Keratinocyte (primary cell): Measurements from ENCODE around the gene CDKAL1. TPM values are rescaled to one million over a fixed set of nuclear protein-coding genes. Genes with fewer than 3 reads are reported as not detected.

Source experiments
- DNase-seq: peaks from one replicate; pipeline ENCODE4 v3.0.0-alpha.2; 2011; ENCODE audit warnings: low read depth, missing footprints, low spot score
- FAIRE-seq: peaks from 2 replicates; lab custom pipeline; 2011; peaks lifted over from hg19 to GRCh38; lab: Jason Lieb, UNC
- H2AFZ ChIP-seq: 2 replicates; pipeline ENCODE4 v1.6.0; 2012; ENCODE audit warnings: low read length, control low read depth, inconsistent platforms; ENCODE audit not compliant: control insufficient read depth
- H3K27ac ChIP-seq: 2 replicates; pipeline ENCODE4 v1.5.1; 2011; ENCODE audit warnings: low read length; ENCODE audit not compliant: control insufficient read depth, insufficient read depth
- H3K27me3 ChIP-seq: 3 replicates; pipeline ENCODE4 v1.6.0; 2011; ENCODE audit warnings: low read length; ENCODE audit not compliant: control insufficient read depth, insufficient read depth; ENCODE audit errors: extremely low read depth
- H3K36me3 ChIP-seq, 2 experiments: 2 replicates in 1 of 2; 3 replicates in 1 of 2; pipeline ENCODE4 v1.5.1; 2011; ENCODE audit warnings: low read length in 2 of 2, mild to moderate bottlenecking in 1 of 2; ENCODE audit not compliant: control insufficient read depth in 2 of 2, insufficient read depth in 2 of 2; ENCODE audit errors: extremely low read depth in 1 of 2
- H3K4me1 ChIP-seq: 3 replicates; pipeline ENCODE4 v1.5.1; 2011; ENCODE audit warnings: low read length; ENCODE audit not compliant: control insufficient read depth, insufficient read depth; ENCODE audit errors: extremely low read depth
- H3K4me2 ChIP-seq: 3 replicates; pipeline ENCODE4 v1.6.0; 2011; ENCODE audit warnings: low read depth, low read length; ENCODE audit not compliant: control insufficient read depth, insufficient read depth; ENCODE audit errors: extremely low read depth
- H3K4me3 ChIP-seq, 3 experiments: fragments of 200-600 bp in 1 of 3; sonication (generic) in 1 of 3; 2 replicates in 2 of 3; 3 replicates in 1 of 3; pipeline ENCODE4 v1.5.1; 2011 to 2016; ENCODE audit warnings: low read length in 3 of 3, mild to moderate bottlenecking in 3 of 3, control low read depth in 2 of 3, inconsistent platforms in 1 of 3, low read depth in 1 of 3, mixed read lengths in 1 of 3, mixed run types in 1 of 3, moderate library complexity in 1 of 3; ENCODE audit not compliant: control insufficient read depth in 2 of 3, insufficient read depth in 2 of 3; ENCODE audit errors: extremely low read depth in 1 of 3
- H3K79me2 ChIP-seq: 2 replicates; pipeline ENCODE4 v1.6.0; 2012; ENCODE audit warnings: low read length; ENCODE audit not compliant: control insufficient read depth, insufficient read depth
- H3K9ac ChIP-seq: 3 replicates; pipeline ENCODE4 v1.6.0; 2011; ENCODE audit warnings: low read length; ENCODE audit not compliant: control insufficient read depth, insufficient read depth; ENCODE audit errors: extremely low read depth
- H3K9me1 ChIP-seq: 3 replicates; pipeline ENCODE4 v1.6.0; 2011; ENCODE audit warnings: low read length; ENCODE audit not compliant: control insufficient read depth, insufficient read depth; ENCODE audit errors: extremely low read depth
- H3K9me3 ChIP-seq: 2 replicates; pipeline ENCODE4 v1.5.1; 2012; ENCODE audit warnings: low read depth, low read length; ENCODE audit not compliant: control insufficient read depth
- H4K20me1 ChIP-seq: 3 replicates; pipeline ENCODE4 v1.6.0; 2011; ENCODE audit warnings: low read length; ENCODE audit not compliant: control insufficient read depth, insufficient read depth; ENCODE audit errors: extremely low read depth
- EZH2 ChIP-seq: IDR thresholded peaks from one replicate; pipeline ENCODE4 v1.6.1; 2012; ENCODE audit warnings: inconsistent platforms, mild to moderate bottlenecking, low read length, moderate library complexity
- dilution Hi-C: fragments of 300-500 bp; cut with MboI; formaldehyde crosslinking; loops from one replicate; pipeline ENCODE4 v1.7.0; 2020; ENCODE audit warnings: low sequenced_read_pairs; ENCODE audit not compliant: extremely low pct_ligation_motif_present
- polyA plus RNA-seq, 5 experiments: library from polyadenylated mRNA; depleted of rRNA in 3 of 5; stranded (reverse) in 3 of 5; stranded (forward) in 1 of 5; unstranded in 1 of 5; fragments of >200 nt; gene quantifications; 1 replicate in 1 of 5; 2 replicates in 3 of 5; 3 replicates in 1 of 5; pipeline versions ENCODE4 v1.2.1 to v1.2.3, GENCODE V29; 2011 to 2012; ENCODE audit warnings: missing spikeins in 2 of 5, low read depth in 1 of 5, low replicate concordance in 1 of 5
- TF ChIP-seq, protein P1 (sequence below), 3 experiments: IDR thresholded peaks in 1 of 3; conservative IDR thresholded peaks in 1 of 3; optimal IDR thresholded peaks in 1 of 3; 2 replicates in 2 of 3; 3 replicates in 1 of 3; pipeline versions ENCODE3 to v1.5.1; 2011; ENCODE audit warnings: low read length in 3 of 3, mild to moderate bottlenecking in 3 of 3, moderate library complexity in 2 of 3, control low read depth in 1 of 3, inconsistent platforms in 1 of 3; ENCODE audit not compliant: insufficient read depth in 2 of 3; ENCODE audit errors: extremely low read depth in 1 of 3

CDKAL1 gene
- polyA plus RNA-seq, 1 donor (not counting 4 experiments of a cell fraction or from before 2014, with no cell fraction given) = 5.6 TPM

DNA sequence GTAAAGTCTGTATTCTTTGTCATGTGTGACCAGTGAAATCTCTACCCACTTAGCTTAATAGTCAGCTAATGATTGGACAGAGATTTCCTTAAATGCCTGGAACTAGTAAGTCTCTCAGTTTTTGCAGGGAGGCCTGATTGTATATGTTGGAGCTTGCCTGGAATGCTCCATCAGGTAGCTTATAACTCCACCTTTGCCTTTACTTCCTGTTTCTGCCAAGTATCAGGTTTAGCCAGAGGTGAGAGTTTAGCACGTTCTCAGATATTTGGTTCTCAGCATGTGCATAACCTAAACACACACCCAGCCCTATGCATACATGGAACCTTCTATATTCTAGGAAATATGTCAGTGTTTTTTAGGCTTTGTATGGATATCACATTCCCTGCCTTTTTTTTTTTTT, 435.3 kb downstream of the CDKAL1 start:
- no peaks in the 10 kb centered on the region for H3K9me1 ChIP-seq
- H3K4me3 ChIP-seq = no peak overlapping the region
- no peaks in the 10 kb centered on the region for H3K27me3 ChIP-seq
- H3K4me2 ChIP-seq = peak overlapping the region; percentile 35
- no peaks in the 10 kb centered on the region for H3K9me3 ChIP-seq
- no peaks in the 10 kb centered on the region for H3K36me3 ChIP-seq
- no peak overlapping the region for H3K9ac ChIP-seq
- no peaks in the 10 kb centered on the region for H4K20me1 ChIP-seq
- FAIRE-seq = peak; percentile 89
- dilution Hi-C loops = no loop called here
- no peak for TF ChIP-seq EZH2
- TF ChIP-seq, protein P1, sequence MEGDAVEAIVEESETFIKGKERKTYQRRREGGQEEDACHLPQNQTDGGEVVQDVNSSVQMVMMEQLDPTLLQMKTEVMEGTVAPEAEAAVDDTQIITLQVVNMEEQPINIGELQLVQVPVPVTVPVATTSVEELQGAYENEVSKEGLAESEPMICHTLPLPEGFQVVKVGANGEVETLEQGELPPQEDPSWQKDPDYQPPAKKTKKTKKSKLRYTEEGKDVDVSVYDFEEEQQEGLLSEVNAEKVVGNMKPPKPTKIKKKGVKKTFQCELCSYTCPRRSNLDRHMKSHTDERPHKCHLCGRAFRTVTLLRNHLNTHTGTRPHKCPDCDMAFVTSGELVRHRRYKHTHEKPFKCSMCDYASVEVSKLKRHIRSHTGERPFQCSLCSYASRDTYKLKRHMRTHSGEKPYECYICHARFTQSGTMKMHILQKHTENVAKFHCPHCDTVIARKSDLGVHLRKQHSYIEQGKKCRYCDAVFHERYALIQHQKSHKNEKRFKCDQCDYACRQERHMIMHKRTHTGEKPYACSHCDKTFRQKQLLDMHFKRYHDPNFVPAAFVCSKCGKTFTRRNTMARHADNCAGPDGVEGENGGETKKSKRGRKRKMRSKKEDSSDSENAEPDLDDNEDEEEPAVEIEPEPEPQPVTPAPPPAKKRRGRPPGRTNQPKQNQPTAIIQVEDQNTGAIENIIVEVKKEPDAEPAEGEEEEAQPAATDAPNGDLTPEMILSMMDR (optimal IDR thresholded peaks at IDR 0.05 in 1 of 3, IDR thresholded peaks at IDR 0.05 in 1 of 3, conservative IDR thresholded peaks at IDR 0.05 in 1 of 3; ENCODE audit: extremely low read depth in 1 of 3, insufficient read depth in 2 of 3, low read length in 3 of 3) = no peak
- DNase-seq = no peak
- H3K79me2 ChIP-seq = no peaks in the 10 kb centered on the region
- H3K4me1 ChIP-seq = peaks cover 10% of the 10 kb centered on the region
- H2AFZ ChIP-seq = peak overlapping the region; percentile 4
- peak overlapping the region; percentile 8 for H3K27ac ChIP-seq

DNA sequence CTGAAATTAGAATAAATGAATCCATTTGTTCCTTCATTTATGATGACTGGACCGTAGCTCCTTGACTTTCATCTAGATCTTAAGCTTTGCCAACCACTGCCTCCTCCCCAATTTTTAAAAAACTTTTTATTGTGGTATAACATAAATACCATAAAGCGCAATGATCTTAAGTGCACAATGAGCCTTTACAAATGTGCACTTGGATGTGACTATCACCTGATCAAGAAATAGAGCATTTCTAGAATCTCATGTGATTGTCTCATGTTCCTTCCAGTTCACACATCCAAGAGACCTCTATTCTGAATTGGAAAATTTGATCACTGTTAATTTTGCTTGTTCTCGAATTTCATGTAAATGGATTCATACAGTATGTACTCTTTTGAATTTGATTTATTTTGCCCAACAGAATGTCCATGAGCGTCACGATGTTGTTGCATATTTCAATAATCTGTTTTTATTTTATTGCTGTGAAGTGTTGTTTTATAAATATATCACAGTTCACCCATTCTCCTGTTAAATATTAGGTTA, 442.2 kb downstream of the CDKAL1 start:
- no peaks in the 10 kb centered on the region for H3K9me3 ChIP-seq
- no peaks in the 10 kb centered on the region for H3K4me1 ChIP-seq
- H3K9me1 ChIP-seq = no peaks in the 10 kb centered on the region
- no peak overlapping the region for H3K9ac ChIP-seq
- no peaks in the 10 kb centered on the region for H4K20me1 ChIP-seq
- H3K27me3 ChIP-seq = no peaks in the 10 kb centered on the region
- H3K27ac ChIP-seq = no peak overlapping the region
- dilution Hi-C loops = no loop called here
- H3K4me2 ChIP-seq = no peak overlapping the region
- H3K36me3 ChIP-seq = no peaks in the 10 kb centered on the region
- FAIRE-seq (no peak), DNase-seq (no peak)
- no peaks in the 10 kb centered on the region for H3K79me2 ChIP-seq
- no peak overlapping the region for H3K4me3 ChIP-seq
- TF ChIP-seq EZH2 = no peak
- TF ChIP-seq, protein P1 (optimal IDR thresholded peaks at IDR 0.05 in 1 of 3, IDR thresholded peaks at IDR 0.05 in 1 of 3, conservative IDR thresholded peaks at IDR 0.05 in 1 of 3; ENCODE audit: extremely low read depth in 1 of 3, insufficient read depth in 2 of 3, low read length in 3 of 3) = no peak
- no peak overlapping the region for H2AFZ ChIP-seq
